ENCODE data around the gene SAMD10.

DNA sequence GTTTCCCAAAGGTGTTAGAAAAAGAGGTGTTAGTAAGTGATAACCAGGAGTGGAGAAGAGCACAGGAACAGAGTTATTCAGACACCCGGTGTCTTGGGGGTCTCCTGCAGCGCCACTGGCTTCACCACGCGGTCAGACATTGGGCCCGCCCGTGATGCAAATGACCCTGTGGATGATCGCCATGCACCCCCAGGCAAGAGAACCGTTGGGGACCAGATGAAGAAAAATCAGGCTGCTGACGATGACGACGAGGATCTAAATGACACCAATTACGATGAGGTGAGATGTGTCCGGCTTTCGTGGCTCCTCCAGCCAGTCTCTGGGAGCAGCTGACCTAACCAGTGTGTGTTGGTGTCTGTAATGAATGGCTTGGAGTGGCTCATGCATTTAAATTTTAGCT, 3.5 kb upstream of the SAMD10 start:
- TF ChIP-seq EP300 (IDR thresholded peaks at IDR 0.05; ENCODE audit: borderline replicate concordance): no peak
- TF ChIP-seq TAF1 (IDR thresholded peaks at IDR 0.05; ENCODE audit: low read depth): no peak
- no peak for TF ChIP-seq CEBPB (IDR thresholded peaks at IDR 0.05)
- no peak for TF ChIP-seq YY1 (IDR thresholded peaks at IDR 0.05; ENCODE audit: low read depth)
- TF ChIP-seq, protein P1, sequence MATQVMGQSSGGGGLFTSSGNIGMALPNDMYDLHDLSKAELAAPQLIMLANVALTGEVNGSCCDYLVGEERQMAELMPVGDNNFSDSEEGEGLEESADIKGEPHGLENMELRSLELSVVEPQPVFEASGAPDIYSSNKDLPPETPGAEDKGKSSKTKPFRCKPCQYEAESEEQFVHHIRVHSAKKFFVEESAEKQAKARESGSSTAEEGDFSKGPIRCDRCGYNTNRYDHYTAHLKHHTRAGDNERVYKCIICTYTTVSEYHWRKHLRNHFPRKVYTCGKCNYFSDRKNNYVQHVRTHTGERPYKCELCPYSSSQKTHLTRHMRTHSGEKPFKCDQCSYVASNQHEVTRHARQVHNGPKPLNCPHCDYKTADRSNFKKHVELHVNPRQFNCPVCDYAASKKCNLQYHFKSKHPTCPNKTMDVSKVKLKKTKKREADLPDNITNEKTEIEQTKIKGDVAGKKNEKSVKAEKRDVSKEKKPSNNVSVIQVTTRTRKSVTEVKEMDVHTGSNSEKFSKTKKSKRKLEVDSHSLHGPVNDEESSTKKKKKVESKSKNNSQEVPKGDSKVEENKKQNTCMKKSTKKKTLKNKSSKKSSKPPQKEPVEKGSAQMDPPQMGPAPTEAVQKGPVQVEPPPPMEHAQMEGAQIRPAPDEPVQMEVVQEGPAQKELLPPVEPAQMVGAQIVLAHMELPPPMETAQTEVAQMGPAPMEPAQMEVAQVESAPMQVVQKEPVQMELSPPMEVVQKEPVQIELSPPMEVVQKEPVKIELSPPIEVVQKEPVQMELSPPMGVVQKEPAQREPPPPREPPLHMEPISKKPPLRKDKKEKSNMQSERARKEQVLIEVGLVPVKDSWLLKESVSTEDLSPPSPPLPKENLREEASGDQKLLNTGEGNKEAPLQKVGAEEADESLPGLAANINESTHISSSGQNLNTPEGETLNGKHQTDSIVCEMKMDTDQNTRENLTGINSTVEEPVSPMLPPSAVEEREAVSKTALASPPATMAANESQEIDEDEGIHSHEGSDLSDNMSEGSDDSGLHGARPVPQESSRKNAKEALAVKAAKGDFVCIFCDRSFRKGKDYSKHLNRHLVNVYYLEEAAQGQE (IDR thresholded peaks at IDR 0.05; ENCODE audit: low read depth): no peak
- TF ChIP-seq RAD21 (IDR thresholded peaks at IDR 0.05; ENCODE audit: low read depth): no peak
- TF ChIP-seq FOXM1 (IDR thresholded peaks at IDR 0.05; ENCODE audit: borderline replicate concordance, low read depth): no peak
- TF ChIP-seq ZBTB7A (IDR thresholded peaks at IDR 0.05; ENCODE audit: low read depth): no peak
- no peak for TF ChIP-seq TEAD4 (IDR thresholded peaks at IDR 0.05)
- TF ChIP-seq, protein P2, sequence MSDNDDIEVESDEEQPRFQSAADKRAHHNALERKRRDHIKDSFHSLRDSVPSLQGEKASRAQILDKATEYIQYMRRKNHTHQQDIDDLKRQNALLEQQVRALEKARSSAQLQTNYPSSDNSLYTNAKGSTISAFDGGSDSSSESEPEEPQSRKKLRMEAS (IDR thresholded peaks at IDR 0.05): no peak
- no peak for TF ChIP-seq CREB1 (IDR thresholded peaks at IDR 0.05; ENCODE audit: low read depth)
- no peak for TF ChIP-seq NFIC (IDR thresholded peaks at IDR 0.05)
- TF ChIP-seq EGR1 (IDR thresholded peaks at IDR 0.05): no peak
- TF ChIP-seq TCF12 (IDR thresholded peaks at IDR 0.05; ENCODE audit: low read depth): no peak

All from Ishikawa (cell line).